NT2/D1 (cell line): Measurements from ENCODE around the gene TRMT61A.

Source experiments
- YY1 ChIP-seq: IDR thresholded peaks from 2 replicates; pipeline ENCODE4 v1.6.1; 2011; ENCODE audit not compliant: insufficient read length, insufficient read depth
- ZNF274 ChIP-seq: IDR thresholded peaks from 2 replicates; pipeline ENCODE4 v1.6.1; 2011; ENCODE audit warnings: mild to moderate bottlenecking, low read depth, low read length

- no peak for TF ChIP-seq YY1
- no peak for TF ChIP-seq ZNF274
These were observed 55.4 kb downstream of the TRMT61A start for GRCh38 chr14:103584326-103584915.
